GM12878 (cell line): ENCODE data around the gene DQX1. TPM values are rescaled to one million over a fixed set of nuclear protein-coding genes. Genes with fewer than 3 reads are reported as not detected.
A peak's percentile ranks its signal among the peaks of the same experiment; 100 is the strongest.

Experiments used
- ATAC-seq: fragments of 200-7000 bp; cut with Tn5 transposase; 3 replicates; pipeline ENCODE4 v1.9.1; 2020; ENCODE audit warnings: mild to moderate bottlenecking, moderate library complexity
- BruUV-seq: library from RNA; stranded (reverse); fragments of 400-500 nt; replicated peaks from 2 replicates; lab custom pipeline; 2021; lab: Mats Ljungman, UMichigan
- CTCF ChIA-PET: fragments of 300-600 bp; sonication (Branson Sonifier 250); formaldehyde crosslinking; extraction: SDS; loops from one replicate; lab custom pipeline; 2021; ENCODE audit warnings: inconsistent platforms; lab: Yijun Ruan, JAX
- POLR2A ChIA-PET: fragments of 350-600 bp; formaldehyde crosslinking; extraction: SDS; loops from one replicate; lab custom pipeline; 2021; ENCODE audit warnings: inconsistent platforms; lab: Charles Lee
- RAD21 ChIA-PET: fragments of 300-600 bp; sonication (Branson Sonifier 250); formaldehyde crosslinking; loops from one replicate; lab custom pipeline; 2023; ENCODE audit warnings: antibody characterized with exemption; ENCODE audit not compliant: unreplicated experiment; lab: Charles Lee
- SMC1A ChIA-PET: fragments of 300-600 bp; sonication (Branson Sonifier 250); formaldehyde crosslinking; loops from one replicate; lab custom pipeline; 2023; ENCODE audit not compliant: unreplicated experiment, uncharacterized antibody; lab: Charles Lee
- DNase-seq: peaks from one replicate; pipeline ENCODE4 v3.0.0-alpha.2; 2011; ENCODE audit warnings: low read depth, low spot score
- FAIRE-seq: peaks from 3 replicates; lab custom pipeline; 2011; peaks lifted over from hg19 to GRCh38; lab: Jason Lieb, UNC
- H2AFZ ChIP-seq: 2 replicates; pipeline ENCODE4 v1.6.0; 2011; ENCODE audit warnings: low read depth, low read length, control low read depth; ENCODE audit not compliant: control insufficient read depth
- H3K27ac ChIP-seq: 2 replicates; pipeline ENCODE4 v1.5.1; 2011; ENCODE audit warnings: control low read depth; ENCODE audit not compliant: control insufficient read depth, insufficient read depth
- H3K27me3 ChIP-seq, 2 experiments: replicated peaks in 1 of 2; 2 replicates each; pipeline versions ENCODE4 v1.6.0 to v1.6.1; 2011; ENCODE audit warnings: low read length in 1 of 2; ENCODE audit not compliant: control insufficient read depth in 2 of 2, insufficient read depth in 2 of 2
- H3K36me3 ChIP-seq, 2 experiments: 2 replicates each; pipeline ENCODE4 v1.5.1; 2011; ENCODE audit warnings: low read length in 1 of 2; ENCODE audit not compliant: control insufficient read depth in 2 of 2, insufficient read depth in 2 of 2
- H3K4me1 ChIP-seq: 2 replicates; pipeline ENCODE4 v1.6.1; 2011; ENCODE audit warnings: mild to moderate bottlenecking, low read length, moderate library complexity, mixed read lengths; ENCODE audit not compliant: control insufficient read depth, insufficient read depth
- H3K4me2 ChIP-seq: 2 replicates; pipeline ENCODE4 v1.6.0; 2011; ENCODE audit warnings: control low read depth; ENCODE audit not compliant: control insufficient read depth, insufficient read depth
- H3K4me3 ChIP-seq: fragments of 200-600 bp; sonication (generic); 2 replicates; pipeline ENCODE4 v1.5.1; 2016
- H3K79me2 ChIP-seq: 2 replicates; pipeline ENCODE4 v1.6.0; 2011; ENCODE audit warnings: low read length; ENCODE audit not compliant: control insufficient read depth, insufficient read depth
- H3K9ac ChIP-seq: 2 replicates; pipeline ENCODE4 v1.8.0; 2011; ENCODE audit warnings: low read length, control low read depth, mixed read lengths; ENCODE audit not compliant: control insufficient read depth, insufficient read depth
- H3K9me3 ChIP-seq: replicated peaks from 3 replicates; pipeline ENCODE4 v1.5.1; 2011; ENCODE audit warnings: mild to moderate bottlenecking, low read length; ENCODE audit not compliant: control insufficient read depth, insufficient read depth
- H4K20me1 ChIP-seq: 2 replicates; pipeline ENCODE4 v1.6.0; 2011; ENCODE audit not compliant: control insufficient read depth, insufficient read depth
- ATF2 ChIP-seq: IDR thresholded peaks from 2 replicates; pipeline ENCODE4 v1.6.1; 2012; ENCODE audit warnings: low read length, inconsistent platforms
- ATF7 ChIP-seq: fragments of 450-650 bp; IDR thresholded peaks from 2 replicates; pipeline ENCODE4 v1.6.1; 2016; ENCODE audit warnings: low read depth, mild to moderate bottlenecking
- CREB1 ChIP-seq: IDR thresholded peaks from 2 replicates; pipeline ENCODE4 v1.6.1; 2012; ENCODE audit warnings: low read depth, mild to moderate bottlenecking, inconsistent platforms
- EED ChIP-seq: sonication (generic); IDR thresholded peaks from 2 replicates; pipeline ENCODE4 v1.6.1; 2016; ENCODE audit warnings: antibody characterized with exemption, low read depth
- ETV6 ChIP-seq, 2 experiments: fragments of 450-650 bp in 1 of 2; IDR thresholded peaks in 1 of 2; conservative IDR thresholded peaks in 1 of 2; 2 replicates each; pipeline ENCODE4 v1.6.1; 2014; ENCODE audit warnings: antibody characterized with exemption in 1 of 2, borderline replicate concordance in 1 of 2, low read depth in 1 of 2, mild to moderate bottlenecking in 1 of 2, moderate library complexity in 1 of 2
- GABPA ChIP-seq: IDR thresholded peaks from 2 replicates; pipeline ENCODE4 v1.6.1; 2014; ENCODE audit warnings: antibody characterized with exemption, low read depth, mild to moderate bottlenecking, inconsistent platforms
- MLLT1 ChIP-seq: fragments of 450-650 bp; IDR thresholded peaks from 2 replicates; pipeline ENCODE4 v1.6.1; 2016; ENCODE audit warnings: mild to moderate bottlenecking
- NBN ChIP-seq: fragments of 450-650 bp; IDR thresholded peaks from 2 replicates; pipeline ENCODE4 v1.6.1; 2016
- NR2C1 ChIP-seq: fragments of 450-650 bp; IDR thresholded peaks from 2 replicates; pipeline ENCODE4 v1.6.1; 2017; ENCODE audit warnings: antibody characterized with exemption, mild to moderate bottlenecking, moderate library complexity
- POLR2AphosphoS5 ChIP-seq: IDR thresholded peaks from 2 replicates; pipeline ENCODE4 v1.6.1; 2011; ENCODE audit warnings: mild to moderate bottlenecking, low read length, inconsistent platforms
- SP1 ChIP-seq: IDR thresholded peaks from one replicate; pipeline ENCODE4 v1.6.1; 2011; ENCODE audit warnings: low read depth, low read length
- SUPT20H ChIP-seq: IDR thresholded peaks from 2 replicates; pipeline ENCODE4 v1.6.1; 2011; ENCODE audit warnings: low read depth, mild to moderate bottlenecking, low read length, moderate library complexity, borderline replicate concordance; ENCODE audit not compliant: control insufficient read depth
- TAF1 ChIP-seq: IDR thresholded peaks from 2 replicates; pipeline ENCODE4 v1.6.1; 2011; ENCODE audit warnings: mild to moderate bottlenecking, low read depth, low read length, borderline replicate concordance
- TBL1XR1 ChIP-seq: IDR thresholded peaks from 2 replicates; pipeline ENCODE4 v1.6.1; 2012; ENCODE audit warnings: low read depth, low read length, improper control_type of control experiment
- ZNF622 ChIP-seq: fragments of 450-650 bp; IDR thresholded peaks from 2 replicates; pipeline ENCODE4 v1.6.1; 2017; ENCODE audit warnings: mild to moderate bottlenecking, inconsistent platforms
- WGBS: methylation state at CpG from one replicate; pipeline ENCODE4 v1.1.6; 2016; ENCODE audit warnings: low lambda C conversion rate; ENCODE audit not compliant: insufficient replicate concordance, insufficient coverage; ENCODE audit errors: missing lambda C conversion rate; 5-methylcytosine and 5-hydroxymethylcytosine counted together
- in situ Hi-C: fragments of 300-500 bp; cut with MboI; formaldehyde crosslinking; loops from 9 replicates; pipeline ENCODE4 v1.14.3; 2018; ENCODE audit warnings: mixed read lengths
- intact Hi-C: fragments of 100-400 bp; cut with micrococcal nuclease; formaldehyde crosslinking; loops from one replicate; pipeline ENCODE4 v1.14.2; 2022; ENCODE audit not compliant: unreplicated experiment
- polyA plus RNA-seq, 11 experiments: library from polyadenylated mRNA; depleted of rRNA in 4 of 11; unstranded in 6 of 11; stranded (reverse) in 5 of 11; fragments of >200 nt; fragmentation: Nextera tagmentation in 4 of 11; fragmentation: Illumina TruSeq in 1 of 11; extraction: Ambion mirVana in 4 of 11; extraction: Trizol in 1 of 11; gene quantifications; 1 replicate in 1 of 11; 2 replicates in 10 of 11; pipeline versions ENCODE4 v1.2.1 to v1.2.3, GENCODE V29; 2011 to 2016; ENCODE audit warnings: inconsistent platforms in 2 of 11, missing spikeins in 2 of 11, low read depth in 1 of 11
- total RNA-seq, 4 experiments: library from RNA; depleted of rRNA in 3 of 4; stranded (reverse); fragments of >200 nt in 3 of 4; fragmentation: Illumina TruSeq in 1 of 4; extraction: Trizol in 1 of 4; gene quantifications; 2 replicates each; pipeline versions ENCODE4 v1.2.1 to v1.2.3, GENCODE V29; 2013 to 2021
- TF ChIP-seq, protein P1 (sequence below): IDR thresholded peaks from 2 replicates; pipeline ENCODE4 v1.6.1; 2012; ENCODE audit warnings: low read depth, low read length, improper control_type of control experiment
- TF ChIP-seq, protein P2 (sequence below): fragments of 450-650 bp; IDR thresholded peaks from 2 replicates; pipeline ENCODE4 v1.6.1; 2018; ENCODE audit warnings: borderline replicate concordance, mild to moderate bottlenecking; ENCODE audit not compliant: partially characterized antibody

The DQX1 gene
- total and polyA plus RNA-seq, 10 of the 15 experiments (the other 5 are each of a cell fraction or from before 2014, with no cell fraction given), result 0.34 to 2.1 (median 0.86) TPM

DNA sequence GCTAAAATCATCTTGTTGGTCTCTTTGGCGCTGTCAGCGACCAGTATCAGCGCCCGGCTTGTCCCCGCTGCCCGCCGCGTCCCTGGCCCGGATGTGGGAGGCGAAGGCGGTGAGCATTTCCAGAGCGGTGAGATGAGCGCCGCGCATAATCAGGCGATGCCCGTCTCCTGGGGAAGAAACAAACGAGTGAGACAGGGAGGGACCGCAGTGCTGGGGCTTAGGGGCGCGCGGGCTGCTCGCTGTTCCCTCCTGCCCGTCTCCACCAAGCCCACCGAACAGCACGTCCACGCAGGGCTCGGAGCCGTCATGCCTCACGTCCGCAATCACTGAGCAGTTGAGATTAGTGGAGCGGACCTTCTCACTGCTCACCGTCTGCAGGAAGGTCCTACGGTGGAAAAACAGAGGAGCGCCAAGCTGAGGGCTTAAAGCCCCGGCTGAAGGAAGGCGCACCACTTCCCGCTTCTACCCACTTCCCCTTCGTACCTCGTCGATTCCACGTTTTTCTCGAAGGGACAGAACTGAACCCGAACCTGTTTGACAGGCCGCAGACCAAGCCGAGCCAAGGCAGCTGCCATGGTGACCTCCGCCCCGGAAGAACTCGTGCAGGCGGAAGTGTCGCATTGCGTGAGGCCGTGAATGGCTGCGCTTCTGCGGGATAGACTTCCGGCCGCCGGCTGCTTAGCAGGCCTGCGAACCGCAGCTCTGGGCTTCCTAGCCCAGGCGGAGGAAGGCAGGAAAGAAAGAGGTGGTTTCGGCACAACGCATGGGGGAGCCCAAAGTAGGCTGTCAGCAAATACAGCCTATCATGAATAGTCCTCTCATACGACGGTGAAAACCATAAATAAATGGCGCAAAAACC is 53.7 kb downstream of the DQX1 start, which contains the start of gene MRPL53:
TSS of gene MRPL53 (minus strand) at position 595 of the 859 bp plus-strand sequence. CDS start at position 575, 20 bp downstream.
- peak within 1 kb of the TSS; percentile 89 for H3K4me3 ChIP-seq
- H4K20me1 ChIP-seq, result no peaks in the 10 kb centered on the region
- peak within 1 kb of the TSS; percentile 93 for H3K27ac ChIP-seq
- H3K4me2 ChIP-seq, result peak within 1 kb of the TSS; percentile 99
- 0 out of 2 replicates have a peak, but pooled peaks cover 6% of the 10 kb centered on the region for H3K4me1 ChIP-seq
- FAIRE-seq (peak; percentile 87), DNase-seq (peak; percentile 86), ATAC-seq (peak; percentile 94)
- in situ Hi-C loops, result no loop called here
- peaks cover 10% of the 10 kb centered on the region for H3K79me2 ChIP-seq
- no peaks in the 10 kb centered on the region for H3K9me3 ChIP-seq
- H3K9ac ChIP-seq, result peak within 1 kb of the TSS; percentile 85
- intact Hi-C loops, result no loop called here
- RAD21 ChIA-PET, result interaction anchor here (0.7 to 2.1 kb wide), 5 partner anchors 10 to 32 kb away, joined by 3 to 20 read pairs (median 4); partner anchors contain the start of genes CCDC142, TTC31 and WBP1
- POLR2A ChIA-PET, result interaction anchor here (0.6 to 2.7 kb wide), 12 partner anchors 9 to 1064 kb away, joined by 3 to 22 read pairs (median 4); partner anchors contain the start of genes CCDC142, INO80B, TTC31 and WBP1
- peaks cover 0 to 3% of the 10 kb centered on the region in 2 experiments; a peak in 2 of 4 replicates for H3K36me3 ChIP-seq
- 1% methylated on average over 66 of the region's 66 CpGs for WGBS
- SMC1A ChIA-PET, result interaction anchor here (0.6 to 2.4 kb wide), 10 partner anchors 10 to 473 kb away, joined by 3 to 11 read pairs (median 4); partner anchors contain the start of genes CCDC142 and TTC31
- H2AFZ ChIP-seq, result peak within 1 kb of the TSS; percentile 91
- CTCF ChIA-PET, result interaction anchor here (0.6 to 2.7 kb wide), 10 partner anchors 10 to 223 kb away, joined by 3 to 20 read pairs (median 6); partner anchors contain the start of genes CCDC142 and TTC31
- no peaks in the 10 kb centered on the region for H3K27me3 ChIP-seq
- TSS peak; percentile 97 for BruUV-seq
- TF ChIP-seq POLR2AphosphoS5, result peak; percentile 96
- TF ChIP-seq ATF7, result peak; percentile 34; the same call in 1 of the 2 replicates
- peak; percentile 92 for TF ChIP-seq NBN
- TF ChIP-seq SUPT20H, result no peak
- TF ChIP-seq ETV6 (conservative IDR thresholded peaks at IDR 0.05 in 1 of 2, IDR thresholded peaks at IDR 0.05 in 1 of 2; ENCODE audit: borderline replicate concordance in 1 of 2, low read depth in 1 of 2), result peak in 1 of 2 experiments; percentile 43; a peak in 1 of 4 replicates
- no peak for TF ChIP-seq ZNF622
- TF ChIP-seq CREB1, result peak; percentile 90
- peak; percentile 21; the same call in 1 of the 2 replicates for TF ChIP-seq TBL1XR1
- TF ChIP-seq TAF1, result peak; percentile 88
- TF ChIP-seq MLLT1, result peak; percentile 73
- TF ChIP-seq SP1, result peak; percentile 35
- TF ChIP-seq, protein P1, sequence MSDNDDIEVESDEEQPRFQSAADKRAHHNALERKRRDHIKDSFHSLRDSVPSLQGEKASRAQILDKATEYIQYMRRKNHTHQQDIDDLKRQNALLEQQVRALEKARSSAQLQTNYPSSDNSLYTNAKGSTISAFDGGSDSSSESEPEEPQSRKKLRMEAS, result peak; percentile 78
- TF ChIP-seq NR2C1, result peak; percentile 100
- TF ChIP-seq EED, result peak; percentile 69; the same call in 1 of the 2 replicates
- peak; percentile 69; the same call in 1 of the 2 replicates for TF ChIP-seq ATF2
- TF ChIP-seq, protein P2, sequence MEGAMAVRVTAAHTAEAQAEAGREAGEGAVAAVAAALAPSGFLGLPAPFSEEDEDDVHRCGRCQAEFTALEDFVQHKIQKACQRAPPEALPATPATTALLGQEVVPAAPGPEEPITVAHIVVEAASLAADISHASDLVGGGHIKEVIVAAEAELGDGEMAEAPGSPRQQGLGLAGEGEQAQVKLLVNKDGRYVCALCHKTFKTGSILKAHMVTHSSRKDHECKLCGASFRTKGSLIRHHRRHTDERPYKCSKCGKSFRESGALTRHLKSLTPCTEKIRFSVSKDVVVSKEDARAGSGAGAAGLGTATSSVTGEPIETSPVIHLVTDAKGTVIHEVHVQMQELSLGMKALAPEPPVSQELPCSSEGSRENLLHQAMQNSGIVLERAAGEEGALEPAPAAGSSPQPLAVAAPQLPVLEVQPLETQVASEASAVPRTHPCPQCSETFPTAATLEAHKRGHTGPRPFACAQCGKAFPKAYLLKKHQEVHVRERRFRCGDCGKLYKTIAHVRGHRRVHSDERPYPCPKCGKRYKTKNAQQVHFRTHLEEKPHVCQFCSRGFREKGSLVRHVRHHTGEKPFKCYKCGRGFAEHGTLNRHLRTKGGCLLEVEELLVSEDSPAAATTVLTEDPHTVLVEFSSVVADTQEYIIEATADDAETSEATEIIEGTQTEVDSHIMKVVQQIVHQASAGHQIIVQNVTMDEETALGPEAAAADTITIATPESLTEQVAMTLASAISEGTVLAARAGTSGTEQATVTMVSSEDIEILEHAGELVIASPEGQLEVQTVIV, result peak; percentile 91
- TF ChIP-seq GABPA, result peak; percentile 99
